WTC11 (cell line): ENCODE measurements around the gene RTP5. TPM values are rescaled to one million over a fixed set of nuclear protein-coding genes. Genes with fewer than 3 reads are reported as not detected.
"Not testable (repeated sequence)": the region's sequence is repeated elsewhere in the genome, so short reads cannot be mapped to it uniquely, and the experiment has no call there.

Source experiments
- ATAC-seq: fragments of 200-7000 bp; cut with Tn5 transposase; 2 replicates; pipeline ENCODE4 v1.10.0; 2021; ENCODE audit warnings: mild to moderate bottlenecking, moderate library complexity
- CTCF ChIA-PET: fragments of 300-600 bp; sonication (Branson Sonifier 250); formaldehyde crosslinking; loops from one replicate; lab custom pipeline; 2021; ENCODE audit warnings: antibody characterized with exemption; lab: Charles Lee
- POLR2A ChIA-PET: fragments of 350-600 bp; sonication (Branson Sonifier 250); formaldehyde crosslinking; loops from one replicate; lab custom pipeline; 2021; ENCODE audit warnings: antibody characterized with exemption; lab: Charles Lee
- DNase-seq: peaks from one replicate; pipeline ENCODE4 v3.0.0; 2021; ENCODE audit warnings: low spot score
- H3K27ac Mint-ChIP-seq: 2 replicates; pipeline ENCODE4 v1.8.0; 2021; ENCODE audit warnings: mixed read lengths
- H3K27me3 Mint-ChIP-seq: 2 replicates; pipeline ENCODE4 v1.8.0; 2021; ENCODE audit warnings: low read depth, mild to moderate bottlenecking, moderate library complexity, mixed read lengths
- H3K36me3 Mint-ChIP-seq: 2 replicates; pipeline ENCODE4 v1.8.0; 2021; ENCODE audit warnings: mixed read lengths
- H3K4me1 Mint-ChIP-seq: 2 replicates; pipeline ENCODE4 v1.8.0; 2022; ENCODE audit warnings: mixed read lengths
- H3K4me3 Mint-ChIP-seq: 2 replicates; pipeline ENCODE4 v1.8.0; 2021; ENCODE audit warnings: mild to moderate bottlenecking, moderate library complexity, mixed read lengths
- H3K9me3 Mint-ChIP-seq: 2 replicates; pipeline ENCODE4 v1.8.0; 2021; ENCODE audit warnings: mixed read lengths
- ATF1 ChIP-seq: sonication (generic); formaldehyde crosslinking; IDR thresholded peaks from 2 replicates; pipeline ENCODE4 v1.8.1; 2023; ENCODE audit warnings: mild to moderate bottlenecking, moderate library complexity, missing genetic modification reagents
- CBFB ChIP-seq: sonication (generic); formaldehyde crosslinking; IDR thresholded peaks from 2 replicates; pipeline ENCODE4 v1.8.1; 2022; ENCODE audit warnings: mild to moderate bottlenecking, low read depth, missing genetic modification reagents
- CREM ChIP-seq: sonication (generic); formaldehyde crosslinking; IDR thresholded peaks from 2 replicates; pipeline ENCODE4 v1.8.1; 2022; ENCODE audit warnings: mild to moderate bottlenecking, missing genetic modification reagents, moderate library complexity
- CTCF ChIP-seq: fragments of 200-600 bp; IDR thresholded peaks from 2 replicates; pipeline ENCODE4 v1.8.0; 2022; ENCODE audit warnings: antibody characterized with exemption
- ETV6 ChIP-seq: sonication (generic); formaldehyde crosslinking; IDR thresholded peaks from 2 replicates; pipeline ENCODE4 v1.8.1; 2022; ENCODE audit warnings: mild to moderate bottlenecking, missing genetic modification reagents
- GABPB1 ChIP-seq: sonication (generic); formaldehyde crosslinking; IDR thresholded peaks from 2 replicates; pipeline ENCODE4 v1.8.1; 2023; ENCODE audit warnings: mild to moderate bottlenecking, missing genetic modification reagents
- MAX ChIP-seq: sonication (generic); formaldehyde crosslinking; IDR thresholded peaks from 2 replicates; pipeline ENCODE4 v1.8.0; 2022; ENCODE audit warnings: mild to moderate bottlenecking, missing genetic modification reagents
- NFYB ChIP-seq: sonication (generic); formaldehyde crosslinking; conservative IDR thresholded peaks from 2 replicates; pipeline ENCODE4 v1.8.0; 2022; ENCODE audit warnings: low read depth, missing genetic modification reagents
- NR3C1 ChIP-seq: sonication (generic); formaldehyde crosslinking; conservative IDR thresholded peaks from 2 replicates; pipeline ENCODE4 v1.8.1; 2023; ENCODE audit warnings: low read depth, mild to moderate bottlenecking, missing genetic modification reagents
- RELA ChIP-seq: sonication (generic); formaldehyde crosslinking; IDR thresholded peaks from 2 replicates; pipeline ENCODE4 v1.8.1; 2022; ENCODE audit warnings: missing genetic modification reagents, mild to moderate bottlenecking, borderline replicate concordance
- RORB ChIP-seq: fragments of 250-450 bp; sonication (Bioruptor Pico); IDR thresholded peaks from 2 replicates; pipeline ENCODE4 v1.9.0; 2021; ENCODE audit warnings: mild to moderate bottlenecking
- SP1 ChIP-seq: sonication (generic); formaldehyde crosslinking; conservative IDR thresholded peaks from 2 replicates; pipeline ENCODE4 v1.8.1; 2022; ENCODE audit warnings: missing genetic modification reagents
- TP53 ChIP-seq: sonication (generic); formaldehyde crosslinking; IDR thresholded peaks from 2 replicates; pipeline ENCODE4 v1.8.1; 2023; ENCODE audit warnings: mild to moderate bottlenecking, missing genetic modification reagents
- ZNF232 ChIP-seq: sonication (generic); formaldehyde crosslinking; IDR thresholded peaks from 2 replicates; pipeline ENCODE4 v1.8.0; 2022; ENCODE audit warnings: mild to moderate bottlenecking, missing genetic modification reagents
- total RNA-seq: library from RNA; stranded (reverse); gene quantifications from 3 replicates; pipeline ENCODE4 v1.2.3, GENCODE V29; 2021
- TF ChIP-seq, protein P1 (sequence below): fragments of 250-450 bp; sonication (Bioruptor Pico); conservative IDR thresholded peaks from 2 replicates; pipeline ENCODE4 v1.9.0; 2021; ENCODE audit warnings: mild to moderate bottlenecking
- TF ChIP-seq, protein P2 (sequence below): sonication (generic); formaldehyde crosslinking; IDR thresholded peaks from 2 replicates; pipeline ENCODE4 v1.8.0; 2023; ENCODE audit warnings: missing genetic modification reagents
- TF ChIP-seq, protein P3 (sequence below): sonication (generic); formaldehyde crosslinking; conservative IDR thresholded peaks from 2 replicates; pipeline ENCODE4 v1.8.1; 2022; ENCODE audit warnings: mild to moderate bottlenecking, missing genetic modification reagents
- TF ChIP-seq, protein P4 (sequence below): fragments of 250-450 bp; sonication (Bioruptor Pico); IDR thresholded peaks from 2 replicates; pipeline ENCODE4 v1.9.0; 2021; ENCODE audit warnings: moderate library complexity, mild to moderate bottlenecking, inconsistent platforms, borderline replicate concordance
- TF ChIP-seq, protein P5 (sequence below): sonication (generic); formaldehyde crosslinking; IDR thresholded peaks from 2 replicates; pipeline ENCODE4 v1.8.0; 2023; ENCODE audit warnings: missing genetic modification reagents, mild to moderate bottlenecking, borderline replicate concordance
- TF ChIP-seq, protein P6 (sequence below): fragments of 250-450 bp; sonication (Bioruptor Pico); IDR thresholded peaks from 2 replicates; pipeline ENCODE4 v1.8.0; 2021; ENCODE audit warnings: mild to moderate bottlenecking

Gene RTP5
- total RNA-seq, 1 experiment from 2014 or later = not detected

- Mint-ChIP-seq H3K27me3 (peaks cover 6% of the 10 kb centered on the region), H3K9me3 (peaks cover 6% of the 10 kb centered on the region), H3K27ac (no peak overlapping the region), H3K4me3 (no peak overlapping the region), H3K4me1 (no peaks in the 10 kb centered on the region), H3K36me3 (peaks cover 6% of the 10 kb centered on the region)
- TF ChIP-seq, protein P1, sequence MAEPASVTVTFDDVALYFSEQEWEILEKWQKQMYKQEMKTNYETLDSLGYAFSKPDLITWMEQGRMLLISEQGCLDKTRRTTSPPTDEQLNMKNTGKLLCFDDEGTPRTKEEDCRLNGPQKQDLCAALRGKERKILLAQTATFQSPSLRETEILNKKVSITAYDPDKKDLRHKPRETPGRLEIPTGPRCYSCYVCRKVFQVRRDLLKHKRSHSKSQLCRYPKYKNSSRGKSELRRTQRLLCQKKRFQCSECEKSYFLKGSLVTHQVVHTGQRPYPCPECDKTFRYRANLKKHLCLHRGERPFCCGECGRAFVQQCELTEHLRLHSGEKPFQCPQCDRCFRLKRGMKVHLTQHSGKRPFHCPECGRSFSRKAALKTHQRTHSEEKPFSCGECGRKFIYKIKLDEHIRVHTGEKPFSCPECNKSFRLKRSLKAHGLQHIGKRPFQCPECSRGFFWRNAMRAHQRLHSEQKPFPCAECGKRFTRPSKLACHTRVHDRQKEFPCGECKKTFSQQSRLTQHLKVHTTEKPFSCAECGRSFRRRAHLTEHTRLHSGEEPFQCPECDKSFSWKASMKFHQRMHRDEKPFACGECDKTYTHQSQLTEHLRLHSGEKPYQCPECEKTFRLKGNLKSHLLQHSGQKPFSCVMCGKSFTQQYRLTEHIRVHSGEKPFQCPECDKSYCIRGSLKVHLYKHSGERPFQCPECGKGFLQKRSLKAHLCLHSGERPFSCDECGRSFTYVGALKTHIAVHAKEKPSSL (CRISPR knock-in tag) = no peak
- no peak for TF ChIP-seq NR3C1 (CRISPR knock-in tag)
- TF ChIP-seq NFYB (CRISPR knock-in tag) = no peak
- TF ChIP-seq CREM = no peak
- no peak for TF ChIP-seq ZNF232 (CRISPR knock-in tag)
- TF ChIP-seq GABPB1 (CRISPR knock-in tag) = no peak
- no peak for TF ChIP-seq CTCF
- TF ChIP-seq, protein P2, sequence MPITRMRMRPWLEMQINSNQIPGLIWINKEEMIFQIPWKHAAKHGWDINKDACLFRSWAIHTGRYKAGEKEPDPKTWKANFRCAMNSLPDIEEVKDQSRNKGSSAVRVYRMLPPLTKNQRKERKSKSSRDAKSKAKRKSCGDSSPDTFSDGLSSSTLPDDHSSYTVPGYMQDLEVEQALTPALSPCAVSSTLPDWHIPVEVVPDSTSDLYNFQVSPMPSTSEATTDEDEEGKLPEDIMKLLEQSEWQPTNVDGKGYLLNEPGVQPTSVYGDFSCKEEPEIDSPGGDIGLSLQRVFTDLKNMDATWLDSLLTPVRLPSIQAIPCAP (CRISPR knock-in tag) = no peak
- TF ChIP-seq, protein P3, sequence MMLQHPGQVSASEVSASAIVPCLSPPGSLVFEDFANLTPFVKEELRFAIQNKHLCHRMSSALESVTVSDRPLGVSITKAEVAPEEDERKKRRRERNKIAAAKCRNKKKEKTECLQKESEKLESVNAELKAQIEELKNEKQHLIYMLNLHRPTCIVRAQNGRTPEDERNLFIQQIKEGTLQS = no peak
- no peak for TF ChIP-seq ATF1
- no peak for TF ChIP-seq RORB (CRISPR knock-in tag)
- no peak for TF ChIP-seq ETV6 (CRISPR knock-in tag)
- no peak for TF ChIP-seq TP53 (CRISPR knock-in tag)
- TF ChIP-seq, protein P4, sequence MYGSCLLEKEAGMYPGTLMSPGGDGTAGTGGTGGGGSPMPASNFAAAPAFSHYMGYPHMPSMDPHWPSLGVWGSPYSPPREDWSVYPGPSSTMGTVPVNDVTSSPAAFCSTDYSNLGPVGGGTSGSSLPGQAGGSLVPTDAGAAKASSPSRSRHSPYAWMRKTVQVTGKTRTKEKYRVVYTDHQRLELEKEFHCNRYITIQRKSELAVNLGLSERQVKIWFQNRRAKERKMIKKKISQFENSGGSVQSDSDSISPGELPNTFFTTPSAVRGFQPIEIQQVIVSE (CRISPR knock-in tag) = no peak
- no peak for TF ChIP-seq RELA (CRISPR knock-in tag)
- no peak for TF ChIP-seq CBFB (CRISPR knock-in tag)
- no peak for TF ChIP-seq SP1 (CRISPR knock-in tag)
- TF ChIP-seq, protein P5, sequence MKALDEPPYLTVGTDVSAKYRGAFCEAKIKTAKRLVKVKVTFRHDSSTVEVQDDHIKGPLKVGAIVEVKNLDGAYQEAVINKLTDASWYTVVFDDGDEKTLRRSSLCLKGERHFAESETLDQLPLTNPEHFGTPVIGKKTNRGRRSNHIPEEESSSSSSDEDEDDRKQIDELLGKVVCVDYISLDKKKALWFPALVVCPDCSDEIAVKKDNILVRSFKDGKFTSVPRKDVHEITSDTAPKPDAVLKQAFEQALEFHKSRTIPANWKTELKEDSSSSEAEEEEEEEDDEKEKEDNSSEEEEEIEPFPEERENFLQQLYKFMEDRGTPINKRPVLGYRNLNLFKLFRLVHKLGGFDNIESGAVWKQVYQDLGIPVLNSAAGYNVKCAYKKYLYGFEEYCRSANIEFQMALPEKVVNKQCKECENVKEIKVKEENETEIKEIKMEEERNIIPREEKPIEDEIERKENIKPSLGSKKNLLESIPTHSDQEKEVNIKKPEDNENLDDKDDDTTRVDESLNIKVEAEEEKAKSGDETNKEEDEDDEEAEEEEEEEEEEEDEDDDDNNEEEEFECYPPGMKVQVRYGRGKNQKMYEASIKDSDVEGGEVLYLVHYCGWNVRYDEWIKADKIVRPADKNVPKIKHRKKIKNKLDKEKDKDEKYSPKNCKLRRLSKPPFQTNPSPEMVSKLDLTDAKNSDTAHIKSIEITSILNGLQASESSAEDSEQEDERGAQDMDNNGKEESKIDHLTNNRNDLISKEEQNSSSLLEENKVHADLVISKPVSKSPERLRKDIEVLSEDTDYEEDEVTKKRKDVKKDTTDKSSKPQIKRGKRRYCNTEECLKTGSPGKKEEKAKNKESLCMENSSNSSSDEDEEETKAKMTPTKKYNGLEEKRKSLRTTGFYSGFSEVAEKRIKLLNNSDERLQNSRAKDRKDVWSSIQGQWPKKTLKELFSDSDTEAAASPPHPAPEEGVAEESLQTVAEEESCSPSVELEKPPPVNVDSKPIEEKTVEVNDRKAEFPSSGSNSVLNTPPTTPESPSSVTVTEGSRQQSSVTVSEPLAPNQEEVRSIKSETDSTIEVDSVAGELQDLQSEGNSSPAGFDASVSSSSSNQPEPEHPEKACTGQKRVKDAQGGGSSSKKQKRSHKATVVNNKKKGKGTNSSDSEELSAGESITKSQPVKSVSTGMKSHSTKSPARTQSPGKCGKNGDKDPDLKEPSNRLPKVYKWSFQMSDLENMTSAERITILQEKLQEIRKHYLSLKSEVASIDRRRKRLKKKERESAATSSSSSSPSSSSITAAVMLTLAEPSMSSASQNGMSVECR (CRISPR knock-in tag) = no peak
- no peak for TF ChIP-seq MAX (CRISPR knock-in tag)
- TF ChIP-seq, protein P6, sequence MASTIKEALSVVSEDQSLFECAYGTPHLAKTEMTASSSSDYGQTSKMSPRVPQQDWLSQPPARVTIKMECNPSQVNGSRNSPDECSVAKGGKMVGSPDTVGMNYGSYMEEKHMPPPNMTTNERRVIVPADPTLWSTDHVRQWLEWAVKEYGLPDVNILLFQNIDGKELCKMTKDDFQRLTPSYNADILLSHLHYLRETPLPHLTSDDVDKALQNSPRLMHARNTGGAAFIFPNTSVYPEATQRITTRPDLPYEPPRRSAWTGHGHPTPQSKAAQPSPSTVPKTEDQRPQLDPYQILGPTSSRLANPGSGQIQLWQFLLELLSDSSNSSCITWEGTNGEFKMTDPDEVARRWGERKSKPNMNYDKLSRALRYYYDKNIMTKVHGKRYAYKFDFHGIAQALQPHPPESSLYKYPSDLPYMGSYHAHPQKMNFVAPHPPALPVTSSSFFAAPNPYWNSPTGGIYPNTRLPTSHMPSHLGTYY (CRISPR knock-in tag) = no peak
- ChIA-PET CTCF (interaction anchor here (0.7 kb wide), 1 partner anchor 352 kb away, joined by 4 read pairs; no protein-coding TSS in a partner anchor), POLR2A (no interaction called here)
- no peak for ATAC-seq
- no peak for DNase-seq
These were observed 4.9 kb downstream of the RTP5 start for GRCh38 chr2:241874277-241874925.

- ATAC-seq, POLR2A ChIA-PET: not testable (repeated sequence)
- CTCF ChIA-PET = interaction anchor here (1.1 to 3.4 kb wide), 3 partner anchors 10 to 174 kb away, joined by 3 to 17 read pairs (median 4); partner anchors contain the start of gene ING5
These were observed 6.4 kb downstream of the RTP5 start for GRCh38 chr2:241875754-241876527.

More at GRCh38 chr2:241875754-241876527, 6.4 kb downstream of the RTP5 start:
- H3K9me3 Mint-ChIP-seq, H3K4me1 Mint-ChIP-seq, H3K27ac Mint-ChIP-seq, H3K4me3 Mint-ChIP-seq, H3K27me3 Mint-ChIP-seq, H3K36me3 Mint-ChIP-seq, DNase-seq: not testable (repeated sequence)
